SU-DHL-6 (cell line): ENCODE measurements around the gene TRPV4.

Experiments used
- EZH2phosphoT487 ChIP-seq: fragments of 200-600 bp; sonication (generic), shearing (Covaris generic); conservative IDR thresholded peaks from 2 replicates; pipeline ENCODE4 v1.6.1; 2018; ENCODE audit warnings: mild to moderate bottlenecking, antibody characterized with exemption, low read length, moderate library complexity, mixed read lengths
- TF ChIP-seq, protein P1 (sequence below): fragments of 200-600 bp; sonication (generic); IDR thresholded peaks from one replicate; pipeline ENCODE4 v1.5.1; 2017; ENCODE audit warnings: antibody characterized with exemption, mild to moderate bottlenecking, low read length, moderate library complexity; ENCODE audit not compliant: insufficient read depth, poor library complexity, severe bottlenecking

DNA sequence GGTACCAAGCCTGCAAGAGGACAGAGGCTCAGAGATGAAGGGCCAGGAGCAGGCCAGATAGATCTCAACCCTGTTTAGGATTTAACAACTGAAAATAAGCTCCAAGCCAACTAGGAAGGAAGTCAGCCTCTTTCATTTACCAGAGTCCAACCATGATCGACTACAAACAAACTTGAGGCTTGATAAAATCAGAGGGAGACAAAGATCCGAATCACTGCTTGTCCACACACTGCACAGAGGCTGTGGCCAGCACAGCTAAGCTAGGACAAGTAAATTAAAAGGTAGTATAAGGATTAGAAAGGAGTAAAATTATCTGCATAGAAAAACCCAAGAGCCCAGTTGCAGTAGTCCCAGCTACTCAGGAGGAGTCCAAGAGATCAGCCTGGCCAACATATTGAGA lies 79.2 kb downstream of the TRPV4 start:
- TF ChIP-seq, protein P1, sequence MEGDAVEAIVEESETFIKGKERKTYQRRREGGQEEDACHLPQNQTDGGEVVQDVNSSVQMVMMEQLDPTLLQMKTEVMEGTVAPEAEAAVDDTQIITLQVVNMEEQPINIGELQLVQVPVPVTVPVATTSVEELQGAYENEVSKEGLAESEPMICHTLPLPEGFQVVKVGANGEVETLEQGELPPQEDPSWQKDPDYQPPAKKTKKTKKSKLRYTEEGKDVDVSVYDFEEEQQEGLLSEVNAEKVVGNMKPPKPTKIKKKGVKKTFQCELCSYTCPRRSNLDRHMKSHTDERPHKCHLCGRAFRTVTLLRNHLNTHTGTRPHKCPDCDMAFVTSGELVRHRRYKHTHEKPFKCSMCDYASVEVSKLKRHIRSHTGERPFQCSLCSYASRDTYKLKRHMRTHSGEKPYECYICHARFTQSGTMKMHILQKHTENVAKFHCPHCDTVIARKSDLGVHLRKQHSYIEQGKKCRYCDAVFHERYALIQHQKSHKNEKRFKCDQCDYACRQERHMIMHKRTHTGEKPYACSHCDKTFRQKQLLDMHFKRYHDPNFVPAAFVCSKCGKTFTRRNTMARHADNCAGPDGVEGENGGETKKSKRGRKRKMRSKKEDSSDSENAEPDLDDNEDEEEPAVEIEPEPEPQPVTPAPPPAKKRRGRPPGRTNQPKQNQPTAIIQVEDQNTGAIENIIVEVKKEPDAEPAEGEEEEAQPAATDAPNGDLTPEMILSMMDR, result no peak
- no peak for TF ChIP-seq EZH2phosphoT487
